ENCODE measurements around the gene ERLIN1.
A peak's percentile ranks its signal among the peaks of the same experiment; 100 is the strongest.

The ERLIN1 gene

GRCh38 chr10:100185364-100186252 is at the start of gene ERLIN1:
Gene ERLIN1, minus strand, starts transcription at chr10:100186029. Its CDS starts 403 bp downstream, at chr10:100185626.
- DNase-seq (ENCODE audit: low read depth) = peak; percentile 94

- no peak for DNase-seq (ENCODE audit: low read depth)
Observed at GRCh38 chr10:100232101-100232500, 46.3 kb upstream of the ERLIN1 start.

DNA sequence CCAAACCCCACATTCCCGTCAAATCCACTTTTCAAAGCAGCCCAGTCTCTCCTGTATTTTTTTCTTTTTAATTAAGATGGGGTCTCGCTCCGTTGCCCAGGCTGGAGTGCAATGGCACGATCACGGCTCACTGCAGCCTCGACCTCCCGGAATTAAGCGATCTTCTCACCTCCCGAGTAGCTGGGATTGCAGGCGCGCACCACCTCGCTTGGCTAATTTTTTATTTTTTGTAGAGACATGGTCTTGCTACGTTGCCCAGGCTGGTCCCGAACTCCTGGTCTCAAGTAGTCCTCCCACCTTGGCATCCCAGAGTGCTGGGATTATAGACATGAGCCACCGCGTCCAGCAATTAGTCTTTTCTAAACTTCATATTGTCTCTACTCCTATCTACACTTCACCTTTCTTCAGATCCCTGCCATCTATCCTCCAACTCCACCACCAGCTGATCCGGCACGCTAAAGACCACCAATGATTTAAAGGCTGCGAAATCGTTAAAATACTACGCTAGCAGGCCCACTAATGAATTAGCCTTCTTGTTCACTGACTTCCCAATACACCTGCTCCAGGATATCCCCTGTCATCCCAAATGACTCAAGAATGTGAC is 44.1 kb upstream of the ERLIN1 start:
- DNase-seq (ENCODE audit: low read depth) = no peak

GRCh38 chr10:100223879-100224278 is 38.0 kb upstream of the ERLIN1 start:
- DNase-seq (ENCODE audit: low read depth) = no peak

GRCh38 chr10:100222529-100222928 is 36.7 kb upstream of the ERLIN1 start:
- DNase-seq (ENCODE audit: low read depth) = no peak

- no peak for DNase-seq (ENCODE audit: low read depth)
Observed at GRCh38 chr10:100216006-100216405, 30.2 kb upstream of the ERLIN1 start.

- no peak for DNase-seq (ENCODE audit: low read depth)
Observed at GRCh38 chr10:100209303-100209702, 23.5 kb upstream of the ERLIN1 start.

DNA sequence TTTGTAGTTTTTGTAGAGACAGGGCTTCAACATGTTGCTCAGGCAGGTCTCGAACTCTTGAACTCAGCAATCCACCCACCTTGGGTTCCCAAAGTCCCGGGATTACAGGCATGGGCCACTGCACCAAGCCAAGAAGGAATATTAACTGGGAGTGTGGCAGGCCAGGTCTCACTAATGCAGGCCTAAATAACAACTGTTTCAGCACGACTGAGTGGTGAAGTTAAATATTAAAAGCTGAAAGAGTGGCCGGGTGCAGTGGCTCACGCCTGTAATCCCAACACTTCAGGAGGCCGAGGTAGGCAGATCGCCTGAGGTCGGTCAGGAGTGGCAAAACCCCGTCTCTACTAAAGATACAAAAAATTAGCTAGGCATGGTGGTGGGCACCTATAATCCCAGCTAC is 22.4 kb upstream of the ERLIN1 start:
- no peak for DNase-seq (ENCODE audit: low read depth)

GRCh38 chr10:100204370-100204769 is 18.5 kb upstream of the ERLIN1 start:
- DNase-seq (ENCODE audit: low read depth) = no peak

DNA sequence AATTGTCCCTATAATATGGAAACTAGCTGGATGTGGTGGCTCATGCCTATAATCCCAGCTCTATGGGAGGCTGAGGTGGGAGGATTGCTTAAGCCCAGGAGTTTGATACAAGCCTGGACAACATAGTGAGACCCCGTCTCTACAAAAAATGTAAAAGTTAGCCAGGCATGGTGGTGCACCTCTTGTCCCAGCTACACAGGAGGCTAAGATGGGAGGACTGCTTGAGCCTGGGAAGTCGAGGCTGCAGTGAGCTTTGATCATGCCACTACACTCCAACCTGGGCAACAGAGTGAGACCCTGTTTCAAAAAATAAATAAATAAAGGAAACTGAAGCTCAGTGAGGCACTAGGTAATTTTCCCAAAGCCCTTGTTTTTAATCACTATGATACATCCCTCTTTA is 15.7 kb upstream of the ERLIN1 start:
- DNase-seq (ENCODE audit: low read depth) = no peak

DNA sequence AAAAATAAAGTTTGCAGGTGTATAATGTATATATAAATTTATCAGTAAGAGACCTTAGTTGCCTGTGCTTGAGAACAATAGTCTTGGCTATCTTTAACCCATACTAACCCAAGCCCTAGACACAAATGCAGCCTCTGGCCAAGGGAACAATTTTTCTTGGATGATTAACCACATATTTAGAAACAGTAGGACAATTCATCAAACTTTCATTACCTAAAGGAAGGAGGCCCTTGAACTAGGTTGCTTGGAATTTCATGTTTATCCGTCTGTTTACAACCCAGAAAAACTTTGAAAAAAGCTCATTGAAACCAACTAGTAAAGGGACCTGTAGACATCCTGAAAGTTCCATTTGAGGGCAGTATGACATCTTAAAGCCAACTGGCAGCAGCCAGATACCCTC is 8.9 kb upstream of the ERLIN1 start:
- no peak for DNase-seq (ENCODE audit: low read depth)

DNA sequence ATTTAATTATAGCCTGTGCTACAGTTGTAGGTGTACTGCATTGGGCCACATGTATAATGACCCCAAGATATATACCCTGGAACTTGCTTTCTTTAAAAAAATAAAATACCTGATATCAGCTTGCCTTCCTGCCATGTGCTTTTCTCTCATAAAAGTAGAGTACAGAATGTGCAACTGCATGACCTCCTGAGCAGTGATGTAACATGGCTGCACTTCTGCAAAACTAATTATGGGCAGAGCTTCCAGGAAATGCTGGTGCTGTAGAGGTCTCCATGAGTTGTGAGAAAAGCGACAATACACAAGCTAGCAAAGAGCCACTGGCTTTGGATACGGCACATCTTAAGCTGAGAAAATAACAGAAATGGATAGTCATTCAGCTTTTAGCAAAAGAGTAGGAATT is 6.5 kb upstream of the ERLIN1 start:
- no peak for DNase-seq (ENCODE audit: low read depth)

- no peak for DNase-seq (ENCODE audit: low read depth)
Observed at GRCh38 chr10:100186253-100187212, 704 bp upstream of the ERLIN1 start.

DNA sequence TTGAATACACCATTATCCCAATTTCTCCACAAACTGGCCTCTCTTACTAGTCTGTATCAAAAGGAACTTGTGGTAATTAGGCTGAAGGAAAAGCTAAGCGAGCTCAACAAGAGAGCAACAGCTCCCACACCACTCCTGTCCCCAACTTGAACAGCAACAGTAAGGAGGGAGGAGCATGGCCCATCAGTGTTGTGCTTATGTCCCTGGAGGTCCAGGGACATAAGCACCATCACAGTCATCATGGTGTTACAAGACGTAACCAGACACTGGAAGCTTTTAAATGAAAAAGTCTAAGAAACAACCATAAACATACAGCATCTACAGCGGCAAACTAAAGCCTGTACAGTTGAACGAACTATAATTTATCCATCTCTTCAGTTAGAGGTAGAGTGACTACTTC is 989 bp downstream of the ERLIN1 start:
- no peak for DNase-seq (ENCODE audit: low read depth)

- no peak for DNase-seq (ENCODE audit: low read depth)
Observed at GRCh38 chr10:100184426-100184825, 1.4 kb downstream of the ERLIN1 start.

DNA sequence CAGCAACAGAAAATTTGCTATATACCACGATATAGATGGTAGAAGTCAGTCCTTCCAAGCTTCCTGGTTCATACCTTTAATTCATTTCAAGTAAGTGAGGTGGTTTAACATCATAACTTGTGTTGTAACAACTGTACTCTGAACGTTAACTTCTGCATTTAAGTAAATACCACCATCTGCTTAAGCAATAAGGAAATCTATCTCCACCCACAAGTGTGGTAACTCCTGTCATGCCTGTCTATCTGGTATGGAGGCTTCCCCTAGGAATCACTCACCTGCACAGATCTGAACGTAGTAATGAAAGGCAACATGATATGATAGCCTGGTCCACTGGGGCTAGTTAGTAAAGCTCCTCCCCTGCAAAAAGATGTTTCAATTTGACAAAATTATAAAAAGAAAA is 2.3 kb downstream of the ERLIN1 start:
- no peak for DNase-seq (ENCODE audit: low read depth)

DNA sequence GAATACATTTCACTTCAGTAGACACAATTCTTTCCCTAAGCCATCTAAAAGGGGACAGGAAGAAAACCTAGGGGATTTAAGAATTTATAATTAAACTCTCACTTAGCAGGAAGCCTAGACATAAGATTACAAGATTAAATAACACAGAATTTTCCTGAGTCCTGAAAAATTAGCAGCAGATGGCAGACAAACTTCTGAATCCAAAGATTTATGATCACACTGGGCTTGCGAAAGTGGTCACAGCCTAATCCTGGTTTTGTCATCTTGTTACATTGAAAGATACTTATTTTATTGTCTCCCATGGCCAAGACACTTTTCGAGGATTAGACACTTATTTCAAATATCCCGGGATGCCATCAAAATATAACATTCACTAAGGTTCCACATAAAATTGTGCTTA is 2.9 kb downstream of the ERLIN1 start:
- DNase-seq (ENCODE audit: low read depth) = no peak

- DNase-seq (ENCODE audit: low read depth) = no peak
Observed at GRCh38 chr10:100182281-100182680, 3.5 kb downstream of the ERLIN1 start.

DNA sequence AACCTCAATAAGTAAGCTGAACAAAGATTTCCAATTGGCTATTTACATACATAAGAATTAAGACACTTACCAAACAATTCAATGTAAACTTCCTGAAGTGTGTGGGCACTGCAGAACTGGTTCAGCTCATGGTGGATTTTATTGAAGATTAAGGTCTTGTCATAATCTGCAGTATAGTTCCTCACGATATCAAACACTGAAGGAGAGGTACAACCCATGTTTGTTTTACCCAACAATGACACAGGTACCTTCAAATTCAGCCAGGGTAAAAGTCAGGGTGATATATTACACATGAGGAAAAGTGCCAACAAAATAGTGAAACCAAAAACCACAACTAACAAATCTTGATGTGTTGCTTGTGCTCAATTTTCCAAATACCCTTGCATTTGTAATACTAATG is 10.0 kb downstream of the ERLIN1 start:
- no peak for DNase-seq (ENCODE audit: low read depth)

GRCh38 chr10:100174699-100175677 is 10.8 kb downstream of the ERLIN1 start:
- no peak for DNase-seq (ENCODE audit: low read depth)

GRCh38 chr10:100173035-100173434 is 12.8 kb downstream of the ERLIN1 start:
- no peak for DNase-seq (ENCODE audit: low read depth)
